OCI-LY3 (cell line): Measurements from ENCODE around the gene ACSBG1.

ENCODE experiments used
- H2AFZ ChIP-seq: fragments of 200-600, 300-600 bp; shearing (Covaris generic); 2 replicates; pipeline ENCODE4 v1.6.0; 2014; ENCODE audit warnings: antibody characterized with exemption, low read depth, low read length
- H3K27ac ChIP-seq: fragments of 200-600, 300-600 bp; sonication (generic); 2 replicates; pipeline ENCODE4 v1.5.1; 2014; ENCODE audit warnings: mild to moderate bottlenecking, low read length, moderate library complexity, mixed read lengths
- H3K27me3 ChIP-seq: fragments of 200-600, 300-600 bp; sonication (generic); 2 replicates; pipeline ENCODE4 v1.6.1; 2014; ENCODE audit warnings: low read depth, low read length, mixed read lengths
- H3K36me3 ChIP-seq: fragments of 200-600, 300-600 bp; sonication (generic); replicated peaks from 2 replicates; pipeline ENCODE3; 2014; ENCODE audit warnings: low read depth, low read length, mixed read lengths
- H3K4me1 ChIP-seq: fragments of 300-600, 200-600 bp; sonication (generic); 2 replicates; pipeline ENCODE4 v1.6.1; 2014; ENCODE audit warnings: low read length, mixed read lengths
- H3K4me2 ChIP-seq: fragments of 200-600, 300-600 bp; sonication (generic); 2 replicates; pipeline ENCODE4 v1.6.1; 2014; ENCODE audit warnings: low read length, mixed read lengths
- H3K4me3 ChIP-seq: fragments of 300-600, 200-600 bp; sonication (generic); 2 replicates; pipeline ENCODE4 v1.5.1; 2014; ENCODE audit warnings: antibody characterized with exemption, mild to moderate bottlenecking, low read length, moderate library complexity
- H3K79me2 ChIP-seq: fragments of 300-600, 200-600 bp; shearing (Covaris generic); 2 replicates; pipeline ENCODE4 v1.6.1; 2014; ENCODE audit warnings: mild to moderate bottlenecking, low read length, mixed read lengths
- H3K9ac ChIP-seq: fragments of 300-600, 200-600 bp; shearing (Covaris generic); 2 replicates; pipeline ENCODE4 v1.6.0; 2014; ENCODE audit warnings: mild to moderate bottlenecking, low read length, moderate library complexity
- H3K9me3 ChIP-seq: fragments of 200-600, 300-600 bp; shearing (Covaris generic); 2 replicates; pipeline ENCODE4 v1.6.1; 2014; ENCODE audit warnings: low read length, mixed read lengths; ENCODE audit not compliant: insufficient read depth
- H4K20me1 ChIP-seq: fragments of 200-600, 300-600 bp; sonication (generic); 2 replicates; pipeline ENCODE4 v1.6.1; 2016; ENCODE audit warnings: low read length, mixed read lengths; ENCODE audit not compliant: insufficient read depth
- CTCF ChIP-seq: fragments of 200-600, 300-600 bp; sonication (generic); IDR thresholded peaks from 2 replicates; pipeline ENCODE4 v1.5.1; 2014; ENCODE audit warnings: antibody characterized with exemption, low read length, low read depth
- EZH2phosphoT487 ChIP-seq: fragments of 200-600 bp; shearing (Covaris generic); IDR thresholded peaks from 2 replicates; pipeline ENCODE4 v1.6.1; 2018; ENCODE audit warnings: antibody characterized with exemption, mixed run types, low read depth

Gene ACSBG1

DNA sequence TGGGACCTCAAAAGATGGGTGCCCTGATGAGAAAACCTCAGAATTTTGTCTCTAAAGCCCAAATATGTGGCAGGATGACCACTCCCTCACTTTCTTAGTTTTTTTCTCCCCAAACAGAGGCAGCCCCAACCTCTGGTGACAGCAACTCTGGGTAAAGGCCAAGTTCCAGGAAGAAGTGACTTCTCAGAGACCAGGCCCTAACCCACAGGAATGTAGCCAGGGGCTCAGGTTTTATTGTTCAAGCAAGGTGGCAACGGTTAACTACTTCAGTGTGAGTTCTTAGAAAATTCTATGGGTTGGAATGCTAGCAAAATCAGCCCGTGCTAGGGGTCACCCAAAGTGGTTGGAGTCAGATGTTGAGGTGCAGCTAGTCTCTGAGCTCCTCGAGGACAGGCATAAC lies 24.9 kb upstream of the ACSBG1 start:
- Histone ChIP-seq H3K9me3 (no peaks in the 10 kb centered on the region), H2AFZ (no peak overlapping the region; the same call in 1 of the 2 replicates), H3K4me3 (no peak overlapping the region), H4K20me1 (no peaks in the 10 kb centered on the region), H3K79me2 (no peaks in the 10 kb centered on the region), H3K27ac (no peak overlapping the region), H3K4me1 (no peaks in the 10 kb centered on the region), H3K36me3 (no peaks in the 10 kb centered on the region), H3K4me2 (no peak overlapping the region), H3K9ac (no peak overlapping the region), H3K27me3 (no peaks in the 10 kb centered on the region; the same call in 1 of the 2 replicates)
- no peak for TF ChIP-seq CTCF
- no peak for TF ChIP-seq EZH2phosphoT487

DNA sequence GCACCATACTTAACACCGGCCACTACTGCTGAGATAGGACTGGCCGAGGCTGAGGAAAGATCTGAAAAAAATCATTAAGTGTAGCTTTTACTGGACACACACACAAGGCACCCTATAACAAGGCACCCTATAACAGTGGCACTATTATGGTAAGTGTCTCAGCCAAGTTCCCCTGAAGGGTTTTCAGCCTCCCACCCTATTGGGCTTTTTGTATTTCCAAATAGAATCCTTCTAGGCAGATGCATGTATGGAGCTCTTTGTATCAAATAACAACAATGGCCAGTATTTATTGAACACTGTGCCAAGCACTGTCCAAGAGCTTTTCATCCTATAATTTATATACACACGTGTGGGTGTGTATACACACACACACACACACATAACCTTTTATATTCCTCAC lies 23.3 kb upstream of the ACSBG1 start:
- no peaks in the 10 kb centered on the region for H3K9me3 ChIP-seq
- H3K4me3 ChIP-seq, result no peak overlapping the region
- no peak overlapping the region for H2AFZ ChIP-seq
- no peaks in the 10 kb centered on the region for H3K79me2 ChIP-seq
- no peak overlapping the region for H3K4me2 ChIP-seq
- H3K9ac ChIP-seq, result no peak overlapping the region
- H4K20me1 ChIP-seq, result no peaks in the 10 kb centered on the region
- H3K27me3 ChIP-seq, result no peaks in the 10 kb centered on the region; the same call in 1 of the 2 replicates
- H3K27ac ChIP-seq, result no peak overlapping the region
- no peaks in the 10 kb centered on the region for H3K4me1 ChIP-seq
- no peaks in the 10 kb centered on the region for H3K36me3 ChIP-seq
- TF ChIP-seq EZH2phosphoT487 (no peak), CTCF (no peak)

GRCh38 chr15:78256044-78256437 lies 21.7 kb upstream of the ACSBG1 start:
- peaks cover 2% of the 10 kb centered on the region for H3K27me3 ChIP-seq
- H3K4me2 ChIP-seq, result no peak overlapping the region
- H3K79me2 ChIP-seq, result no peaks in the 10 kb centered on the region
- no peaks in the 10 kb centered on the region for H3K4me1 ChIP-seq
- no peaks in the 10 kb centered on the region for H3K9me3 ChIP-seq
- H3K27ac ChIP-seq, result no peak overlapping the region
- H3K9ac ChIP-seq, result no peak overlapping the region
- H3K4me3 ChIP-seq, result no peak overlapping the region
- H4K20me1 ChIP-seq, result no peaks in the 10 kb centered on the region
- H2AFZ ChIP-seq, result no peak overlapping the region
- H3K36me3 ChIP-seq, result no peaks in the 10 kb centered on the region
- TF ChIP-seq EZH2phosphoT487 (no peak), CTCF (no peak)

DNA sequence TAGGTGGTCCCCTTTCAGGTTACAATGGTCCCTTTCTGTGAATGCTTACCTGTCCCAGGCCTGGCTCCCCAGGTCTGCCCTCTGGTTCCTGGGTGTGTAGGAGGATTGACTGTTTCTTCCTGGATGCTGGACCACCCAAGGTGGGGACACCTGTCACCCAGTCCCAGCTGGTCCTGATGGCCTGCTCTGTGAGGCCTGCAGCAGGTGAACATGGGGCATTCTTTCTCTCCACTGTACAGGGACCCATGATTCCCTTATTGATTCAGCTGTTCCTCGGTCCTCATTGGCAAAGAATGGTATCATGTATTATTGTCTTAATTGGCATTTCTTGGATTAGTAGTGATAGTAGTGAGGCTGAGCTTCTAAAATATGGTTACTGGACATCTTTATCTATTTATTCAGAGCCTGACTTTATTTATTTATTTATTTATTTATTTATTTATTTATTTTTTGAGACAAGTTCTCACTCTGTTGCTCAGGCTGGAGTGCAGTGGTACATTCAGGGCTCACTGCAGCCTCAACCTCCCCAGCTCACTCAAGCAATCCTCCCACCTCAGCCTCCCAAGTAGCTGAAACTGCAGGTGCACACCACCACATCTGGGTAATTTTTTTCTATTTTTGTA lies 21.2 kb upstream of the ACSBG1 start:
- no peak overlapping the region for H3K27ac ChIP-seq
- H3K4me3 ChIP-seq, result no peak overlapping the region
- no peak overlapping the region for H3K4me2 ChIP-seq
- H3K4me1 ChIP-seq, result no peaks in the 10 kb centered on the region
- H3K36me3 ChIP-seq, result no peaks in the 10 kb centered on the region
- no peaks in the 10 kb centered on the region for H3K79me2 ChIP-seq
- peaks cover 6% of the 10 kb centered on the region for H3K27me3 ChIP-seq
- TF ChIP-seq CTCF, result no peak
- no peak for TF ChIP-seq EZH2phosphoT487
- no peaks in the 10 kb centered on the region for H4K20me1 ChIP-seq
- no peak overlapping the region for H2AFZ ChIP-seq
- no peak overlapping the region for H3K9ac ChIP-seq
- no peaks in the 10 kb centered on the region for H3K9me3 ChIP-seq
